HG03066 (cell line): ENCODE results near the gene SLC7A1.

Experiments used
- ATAC-seq: cut with Tn5 transposase; IDR thresholded peaks from one replicate; pipeline ENCODE4 v1.9.1; 2021; ENCODE audit warnings: low read depth; ENCODE audit not compliant: unreplicated experiment

Gene SLC7A1

DNA sequence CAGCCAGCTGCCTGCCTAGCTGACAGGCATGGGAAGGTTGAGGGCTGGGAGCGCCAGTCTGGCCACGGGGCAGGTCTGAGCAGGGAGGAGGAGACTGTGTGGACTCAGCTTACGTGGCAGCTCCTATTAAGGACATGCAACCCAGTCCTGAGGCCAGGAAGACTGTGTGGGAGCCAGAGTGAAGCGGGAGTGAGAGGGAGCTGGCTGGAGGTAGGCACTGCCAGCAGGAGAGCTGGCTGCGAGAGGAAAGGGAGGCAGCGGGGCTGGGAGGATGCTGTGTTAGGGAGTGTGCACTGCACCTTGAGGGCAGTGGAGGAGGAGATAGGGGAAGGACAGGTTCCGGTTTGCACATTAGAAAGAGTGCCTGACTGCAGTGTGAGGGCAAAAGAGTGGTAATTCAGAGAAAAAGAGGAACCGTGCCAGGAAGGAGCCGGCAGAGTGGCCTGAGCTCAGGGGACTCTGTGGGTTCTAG lies 99.2 kb downstream of the SLC7A1 start:
- peak; percentile 54 for ATAC-seq

DNA sequence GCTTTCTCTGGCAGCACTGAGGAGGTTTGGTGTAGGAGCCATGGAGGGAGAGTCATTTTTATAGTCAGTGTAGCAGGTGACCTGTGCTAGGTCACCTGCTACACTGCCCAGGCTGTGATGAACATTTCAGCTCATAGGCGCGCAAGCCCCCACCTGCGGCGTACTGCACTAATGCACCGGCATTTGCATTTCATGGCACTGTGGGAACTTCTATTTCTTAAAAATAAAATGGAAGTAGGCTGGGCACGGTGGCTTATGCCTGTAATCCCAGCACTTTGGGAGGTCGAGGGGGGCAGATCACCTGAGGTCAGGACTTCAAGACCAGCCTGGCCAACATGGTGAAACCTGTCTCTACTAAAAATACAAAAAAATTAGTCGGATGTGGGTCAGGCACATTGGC lies 101.0 kb downstream of the SLC7A1 start:
- ATAC-seq = no peak

GRCh38 chr13:29493796-29494195 lies 101.7 kb downstream of the SLC7A1 start:
- no peak for ATAC-seq

- ATAC-seq = no peak
Observed at GRCh38 chr13:29491248-29491647, 104.2 kb downstream of the SLC7A1 start.

- ATAC-seq = no peak
Observed at GRCh38 chr13:29490561-29490885, 105.0 kb downstream of the SLC7A1 start.

- ATAC-seq = no peak
Observed at GRCh38 chr13:29489650-29490560, 105.6 kb downstream of the SLC7A1 start.

DNA sequence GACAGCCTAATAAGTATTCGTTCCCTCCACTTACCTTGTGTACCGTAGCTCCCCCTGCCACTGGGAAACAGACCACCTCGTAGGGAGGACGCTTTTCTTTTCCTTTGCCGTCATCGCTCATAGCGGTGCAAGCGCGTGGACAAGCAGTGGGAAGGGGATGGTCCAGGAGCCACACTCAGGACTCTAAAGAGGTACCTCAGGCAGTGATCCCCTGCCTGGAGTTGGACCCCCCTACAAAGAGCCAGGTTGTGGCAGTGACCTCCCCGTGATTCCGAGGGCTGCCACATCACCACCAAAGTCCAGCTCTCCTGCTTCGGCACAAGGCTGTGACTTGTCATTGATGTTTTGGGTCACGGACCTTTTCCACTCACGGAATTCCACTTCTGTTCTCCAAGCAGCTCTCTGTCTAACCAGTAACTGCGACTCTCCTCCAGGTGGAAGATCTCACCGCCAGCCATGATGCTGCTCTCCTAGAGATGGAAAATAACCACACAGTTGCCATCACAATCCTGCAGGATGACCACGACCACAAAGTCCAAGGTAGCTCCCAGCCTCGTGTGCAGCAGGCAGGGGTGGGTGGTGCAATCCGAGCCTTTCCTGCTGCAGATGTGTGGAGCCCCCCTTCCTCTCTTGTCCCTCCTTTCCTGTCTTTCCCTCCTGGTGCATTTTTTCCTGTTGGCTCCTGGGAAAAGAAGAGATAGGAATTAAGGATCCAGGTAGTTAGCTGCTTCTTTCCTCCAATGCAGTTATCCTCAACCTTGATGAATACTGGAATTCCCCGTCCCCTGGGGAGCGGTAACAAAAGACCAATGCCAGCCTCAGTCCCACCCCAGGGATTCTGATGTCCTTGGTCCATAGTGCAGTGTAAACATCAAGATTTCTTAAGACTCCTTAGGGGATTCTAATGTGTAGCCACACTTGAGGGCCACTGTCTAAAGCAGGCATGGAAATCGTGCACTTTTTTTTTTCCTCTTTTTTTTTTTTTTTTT lies 107.7 kb downstream of the SLC7A1 start:
- ATAC-seq = no peak

DNA sequence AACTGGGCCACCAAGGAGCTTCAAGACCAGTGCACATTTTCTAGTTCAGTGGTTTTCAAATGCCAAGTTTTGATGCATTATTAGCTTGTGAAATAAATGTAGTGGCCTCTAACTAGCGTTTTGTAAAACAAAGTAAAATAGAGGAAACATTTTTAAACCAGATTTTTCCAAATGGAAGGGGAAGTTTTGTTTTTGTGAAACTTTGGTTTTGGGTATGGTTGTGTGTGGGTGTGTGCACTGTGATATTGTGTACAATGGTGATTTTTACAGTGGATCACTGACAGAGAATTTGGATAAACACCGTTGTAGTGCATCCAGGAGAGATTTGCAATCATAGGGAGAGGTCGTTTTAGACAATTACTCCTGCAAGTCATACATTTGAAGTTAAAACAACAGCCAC lies 108.9 kb downstream of the SLC7A1 start:
- ATAC-seq = no peak

DNA sequence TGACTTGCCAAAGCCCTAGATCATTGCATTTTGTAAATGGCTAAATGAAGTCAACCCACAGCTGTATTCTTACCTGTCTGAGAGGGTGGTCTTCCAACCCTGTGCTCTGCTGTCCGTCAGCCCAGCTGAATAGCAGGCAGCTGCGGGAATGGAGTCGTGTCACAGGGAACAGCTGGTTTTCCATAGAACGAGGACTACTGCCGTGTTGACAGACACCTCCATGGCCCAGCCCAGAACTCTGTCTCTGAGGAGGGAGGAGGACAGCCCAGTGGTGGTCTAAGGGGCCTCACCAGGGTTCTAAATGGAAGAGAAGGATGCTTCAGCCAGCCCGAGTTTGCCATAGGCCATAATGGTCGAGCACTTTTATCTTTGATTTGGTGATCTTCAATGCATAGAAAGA lies 110.7 kb downstream of the SLC7A1 start:
- no peak for ATAC-seq

- no peak for ATAC-seq
Observed at GRCh38 chr13:29484236-29484635, 111.3 kb downstream of the SLC7A1 start.

DNA sequence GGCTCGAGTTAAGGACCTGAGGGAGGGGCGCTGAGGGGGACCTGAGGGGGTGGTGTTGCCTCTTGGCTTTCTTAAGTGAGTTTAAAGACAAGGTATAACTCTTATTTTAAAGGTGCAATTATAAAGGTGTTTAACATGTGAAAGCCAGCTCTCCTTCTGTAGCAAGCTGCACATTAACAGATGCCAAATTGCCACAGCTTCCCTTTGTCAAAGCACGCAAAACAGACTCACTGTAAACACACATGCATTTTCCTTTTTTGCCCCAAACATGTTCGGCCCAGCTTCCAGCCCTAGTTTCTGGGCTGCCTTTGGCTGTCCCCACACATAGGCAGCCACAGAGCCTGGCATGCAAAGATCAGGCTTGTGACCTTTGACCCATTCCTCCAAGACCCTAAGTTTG lies 111.9 kb downstream of the SLC7A1 start:
- ATAC-seq = no peak

- no peak for ATAC-seq
Observed at GRCh38 chr13:29483211-29483610, 112.3 kb downstream of the SLC7A1 start.

DNA sequence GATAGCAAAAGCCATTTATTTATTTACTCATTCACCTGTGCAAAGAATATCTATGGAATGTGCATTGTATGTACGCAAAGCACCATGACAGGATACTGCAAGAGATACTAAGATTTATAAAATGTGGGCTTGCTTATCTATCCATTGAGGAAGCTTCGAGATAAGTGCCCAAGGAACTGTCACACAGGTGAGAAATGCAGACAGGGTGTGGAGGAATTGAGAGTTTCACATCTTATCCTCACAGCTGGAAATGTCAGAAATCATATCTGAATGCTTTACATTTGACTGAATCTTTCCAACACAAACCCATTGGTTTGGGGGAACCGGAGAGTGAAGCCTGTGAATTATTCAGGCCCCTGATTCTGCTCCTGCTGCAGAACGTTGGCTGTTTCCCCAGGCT lies 113.0 kb downstream of the SLC7A1 start:
- ATAC-seq = no peak

- no peak for ATAC-seq
Observed at GRCh38 chr13:29481603-29482002, 113.9 kb downstream of the SLC7A1 start.

DNA sequence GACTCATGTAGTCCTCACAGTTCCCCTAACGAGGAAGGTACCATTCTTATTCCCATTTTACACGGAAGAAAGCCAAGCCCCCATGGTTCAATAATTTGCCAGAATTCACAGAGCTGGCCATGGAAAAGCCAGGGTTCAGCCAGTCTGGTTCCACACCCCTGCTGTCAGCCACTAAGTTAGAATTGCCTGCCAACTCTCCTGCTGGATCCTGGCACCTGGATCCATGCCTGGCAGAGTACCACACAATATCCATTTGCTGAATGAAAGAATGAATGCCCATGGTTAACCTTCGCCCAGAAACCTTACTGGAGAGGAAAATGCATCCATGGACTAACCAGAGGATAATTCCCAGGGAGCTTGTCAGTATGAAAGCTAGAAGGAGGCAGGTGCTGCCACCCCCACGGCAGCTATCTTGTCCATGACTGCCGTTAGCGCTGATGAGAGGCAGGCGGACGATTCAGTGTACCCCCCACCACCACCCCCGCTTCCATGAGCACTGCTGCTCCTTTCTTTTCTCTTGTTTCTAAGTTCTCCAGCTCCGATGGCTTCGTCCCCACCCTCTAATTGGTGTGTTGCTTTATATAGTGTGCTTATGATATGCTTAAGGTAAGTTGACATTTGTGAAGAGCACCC lies 114.5 kb downstream of the SLC7A1 start:
- ATAC-seq = no peak

- ATAC-seq = no peak
Observed at GRCh38 chr13:29479716-29480492, 115.6 kb downstream of the SLC7A1 start.

- no peak for ATAC-seq
Observed at GRCh38 chr13:29476046-29476445, 119.4 kb downstream of the SLC7A1 start.

GRCh38 chr13:29474991-29475390 lies 120.5 kb downstream of the SLC7A1 start:
- no peak for ATAC-seq

DNA sequence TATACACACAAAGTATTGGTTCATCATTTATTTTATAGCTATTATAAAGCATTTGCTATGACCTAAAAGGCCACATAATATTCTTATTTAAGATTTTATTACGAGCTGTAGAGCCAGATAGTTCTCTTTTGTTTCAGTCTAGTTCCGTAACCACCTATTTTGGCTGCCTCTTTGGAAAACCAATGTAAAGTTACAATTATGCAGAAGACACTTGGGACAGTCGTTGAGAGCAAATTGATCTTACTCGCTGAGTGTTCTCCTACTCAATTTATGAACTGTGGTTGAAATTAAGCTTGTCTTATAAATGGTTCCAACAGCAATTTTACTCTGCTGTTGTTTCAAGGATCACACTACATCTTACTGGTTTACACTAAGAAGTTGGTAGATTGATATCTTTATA lies 122.3 kb downstream of the SLC7A1 start:
- no peak for ATAC-seq

- ATAC-seq = peak; percentile 54
Observed at GRCh38 chr13:29472332-29472961, 123.0 kb downstream of the SLC7A1 start.
